HG03439 (cell line): ENCODE results near the gene PNMA5.

Experiments used
- ATAC-seq: cut with Tn5 transposase; IDR thresholded peaks from one replicate; pipeline ENCODE4 v1.9.1; 2021; ENCODE audit warnings: mild to moderate bottlenecking, moderate library complexity; ENCODE audit not compliant: unreplicated experiment

The PNMA5 gene

DNA sequence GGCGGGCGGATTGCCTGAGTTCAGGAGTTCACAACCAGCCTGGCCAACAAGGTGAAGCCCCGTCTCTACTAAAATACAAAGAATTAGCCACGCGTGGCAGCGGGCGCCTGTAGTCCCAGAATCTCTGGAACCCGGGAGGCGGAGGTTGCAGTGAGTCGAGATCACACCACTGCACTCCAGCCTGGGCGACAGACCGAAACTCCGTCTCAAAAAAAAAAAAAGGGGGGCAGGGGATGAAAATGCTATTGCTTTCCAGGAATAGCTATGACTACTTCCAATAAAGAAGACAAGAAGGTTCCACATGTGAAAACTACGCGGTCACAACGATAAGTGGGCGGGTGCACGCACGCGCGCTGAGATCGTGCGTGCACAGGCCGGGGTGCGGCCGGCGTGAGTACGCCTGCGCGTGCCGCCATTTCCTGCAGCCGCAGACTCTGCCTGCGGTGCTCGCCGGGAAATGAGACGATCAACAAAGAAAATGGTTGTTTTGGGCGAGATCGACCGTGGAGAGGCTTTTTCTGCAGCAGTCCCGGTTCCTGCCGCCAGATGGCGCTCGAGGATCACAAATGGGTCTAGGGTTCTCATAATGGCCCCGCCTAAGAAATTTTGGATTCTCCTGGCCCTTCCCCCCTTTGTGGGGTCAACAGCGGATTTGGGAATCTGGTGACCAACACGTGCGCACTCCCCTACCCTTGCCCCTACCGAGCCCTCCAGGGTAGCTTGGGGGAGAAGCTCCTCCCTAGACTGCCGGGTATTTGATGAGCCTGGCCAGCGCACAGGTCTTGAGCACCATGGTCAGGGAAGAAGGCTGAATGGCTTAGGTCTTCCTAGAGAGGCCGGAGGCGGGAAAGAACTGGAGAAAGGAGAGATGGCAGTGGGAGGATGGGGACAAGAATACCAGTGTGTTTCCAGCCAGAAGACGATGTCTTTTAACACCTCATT is 35.1 kb downstream of the PNMA5 start:
- ATAC-seq, result peak; percentile 83

DNA sequence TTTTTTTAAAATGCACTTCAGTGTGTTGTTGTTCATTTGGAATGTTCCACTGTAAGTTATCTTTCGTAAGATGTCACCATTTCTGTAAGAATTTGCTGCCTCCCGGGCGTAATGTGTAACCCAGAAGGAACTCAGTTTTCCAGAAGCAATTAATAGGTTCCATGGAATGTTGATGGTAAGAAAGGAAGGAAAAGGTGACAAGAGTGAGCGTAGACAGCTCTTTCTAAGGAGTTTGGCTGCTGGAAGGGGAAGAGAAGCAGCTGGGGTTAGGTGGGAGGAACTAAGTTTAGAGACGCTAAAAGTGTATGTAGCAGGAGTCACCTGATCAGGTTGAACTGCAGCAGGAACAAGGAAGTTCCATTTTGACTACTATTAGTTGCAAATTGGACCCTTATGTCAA is 35.9 kb downstream of the PNMA5 start:
- no peak for ATAC-seq

DNA sequence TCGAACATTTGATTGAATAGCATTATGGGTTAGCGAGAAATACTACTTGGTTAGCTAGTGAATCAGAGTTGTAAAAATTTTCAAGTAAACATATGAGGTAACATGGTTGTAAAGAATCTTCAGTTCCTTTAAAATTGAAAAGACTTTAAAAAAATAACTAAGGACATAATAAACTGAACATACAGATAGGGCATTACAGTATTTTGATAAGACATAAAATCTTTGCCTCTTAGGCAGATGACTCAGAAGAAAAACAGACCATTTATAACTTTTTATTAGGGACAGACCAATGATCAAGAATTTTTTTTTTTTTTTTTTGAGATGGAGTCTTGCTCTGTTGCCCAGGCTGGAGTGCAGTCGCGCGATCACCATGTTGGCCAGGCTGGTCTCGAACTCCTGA is 43.1 kb downstream of the PNMA5 start:
- ATAC-seq, result no peak

DNA sequence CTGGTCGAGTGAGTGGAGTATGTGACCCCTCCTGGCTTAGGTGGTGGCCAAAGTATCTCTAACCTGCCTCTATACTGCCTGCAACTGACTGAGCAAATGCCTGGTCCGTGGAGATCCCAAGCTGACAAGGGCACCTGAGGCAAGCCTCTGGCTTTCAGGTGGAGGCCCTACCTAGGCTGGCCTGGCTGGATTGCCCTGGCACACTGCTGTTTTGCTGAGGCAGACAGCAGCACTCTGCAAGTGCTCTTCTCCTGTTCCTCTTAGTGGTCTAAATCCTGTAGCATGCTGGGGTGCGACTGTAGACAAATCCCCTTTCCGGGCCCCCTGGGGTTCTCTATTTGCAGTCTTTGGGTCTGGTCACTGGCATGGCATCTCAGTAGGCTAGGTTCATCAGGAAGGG is 44.8 kb downstream of the PNMA5 start:
- no peak for ATAC-seq

DNA sequence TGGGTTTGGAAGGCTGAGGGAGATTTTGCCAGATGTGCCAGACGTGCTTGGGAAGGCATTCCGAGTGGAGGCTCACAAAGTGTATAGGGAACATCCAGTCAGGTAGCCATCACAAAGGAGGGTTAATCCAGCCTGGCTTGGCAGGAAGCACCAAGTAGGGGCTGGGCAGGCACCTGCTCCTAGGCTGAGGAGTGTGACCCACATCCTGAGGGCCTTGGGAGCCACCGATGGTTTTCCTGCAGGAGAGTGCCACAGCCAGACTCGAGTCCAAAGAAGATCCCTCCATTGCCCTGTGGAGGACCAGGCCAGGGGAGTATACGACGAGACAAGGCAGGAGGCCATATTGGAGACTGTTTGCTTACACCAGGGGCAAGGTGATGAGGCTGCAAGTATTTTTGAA is 47.2 kb downstream of the PNMA5 start:
- no peak for ATAC-seq

DNA sequence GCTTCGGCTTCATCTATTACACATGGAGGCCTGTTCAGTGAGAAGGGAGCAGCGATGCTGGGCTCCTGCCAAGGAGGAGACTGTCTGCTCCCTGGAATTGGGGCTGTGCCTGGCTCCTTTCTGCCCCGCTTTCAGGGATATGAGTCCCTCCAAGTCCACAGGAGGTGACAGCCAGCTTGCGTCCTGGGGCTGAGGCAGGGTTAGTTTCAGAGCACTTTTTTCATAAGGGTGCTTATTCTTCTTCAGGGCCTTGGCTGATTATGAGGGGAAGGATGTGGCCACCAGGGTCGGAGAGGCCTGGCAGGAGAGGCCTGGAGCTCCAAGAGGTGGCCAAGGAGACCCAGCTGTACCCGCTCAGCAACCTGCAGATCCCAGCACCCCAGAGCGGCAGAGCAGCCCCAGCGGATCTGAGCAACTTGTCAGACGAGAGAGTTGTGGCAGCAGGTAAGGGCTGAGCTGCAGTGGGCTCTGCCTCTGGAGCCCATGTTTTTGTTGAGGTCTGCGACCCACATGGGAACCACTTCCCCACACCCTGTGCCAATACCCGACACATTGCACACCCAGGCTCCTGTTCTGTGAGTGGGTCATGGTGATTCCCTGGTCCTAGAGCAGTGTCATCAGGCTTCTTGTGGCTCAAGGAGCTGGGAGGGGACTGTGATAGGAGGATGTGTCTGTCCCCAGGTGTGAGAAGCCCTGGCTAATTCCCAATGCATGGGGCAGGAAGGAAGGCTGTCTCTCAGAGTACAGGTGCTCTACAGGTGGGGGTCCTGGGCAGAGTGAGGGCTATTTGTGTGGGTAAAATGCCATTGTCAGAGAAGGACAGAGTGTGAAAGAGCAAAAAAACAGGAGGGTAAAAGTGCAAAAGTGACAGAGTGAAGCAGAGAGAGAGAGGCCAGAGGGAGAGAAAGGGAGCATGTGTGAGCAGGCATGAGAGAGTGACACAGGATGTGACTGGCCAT is 48.6 kb downstream of the PNMA5 start:
- no peak for ATAC-seq

DNA sequence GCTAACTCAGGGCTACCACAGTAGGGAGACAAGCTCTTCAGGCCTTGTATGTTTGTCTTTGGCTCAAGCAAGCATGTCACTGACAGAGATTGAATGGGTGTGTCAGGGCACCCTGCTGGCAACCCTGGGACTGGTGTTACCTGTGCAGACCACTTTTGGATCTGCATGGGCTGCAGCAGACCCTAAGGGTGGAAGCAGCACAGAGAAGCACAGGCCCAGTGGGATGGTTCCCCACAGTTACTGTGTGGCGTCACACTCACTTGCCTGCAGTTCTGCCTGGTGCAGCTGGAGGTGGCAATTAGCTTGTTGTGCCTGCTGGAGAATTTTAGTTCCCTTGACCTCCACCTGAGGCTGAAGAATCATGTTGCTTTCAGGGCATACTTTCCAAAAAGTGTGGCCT is 50.1 kb downstream of the PNMA5 start:
- ATAC-seq, result no peak

DNA sequence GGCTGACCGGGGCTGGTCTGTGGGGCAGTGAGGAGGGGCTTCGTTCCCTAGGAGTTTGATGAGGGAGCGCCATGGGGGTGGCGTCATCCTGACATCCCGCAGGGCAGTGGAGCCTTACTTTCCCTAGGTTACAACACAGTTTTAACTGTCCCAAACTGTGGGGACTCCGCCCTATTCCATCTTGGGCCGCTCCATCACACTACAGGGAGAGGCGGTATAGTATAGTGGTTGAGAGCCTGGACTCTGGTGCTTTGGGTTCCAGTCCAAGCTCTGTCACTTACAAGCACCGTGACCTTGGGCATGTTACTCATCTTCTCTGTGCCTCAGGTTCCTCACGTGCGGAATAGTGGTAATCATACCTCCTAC is 51.9 kb downstream of the PNMA5 start:
- no peak for ATAC-seq

DNA sequence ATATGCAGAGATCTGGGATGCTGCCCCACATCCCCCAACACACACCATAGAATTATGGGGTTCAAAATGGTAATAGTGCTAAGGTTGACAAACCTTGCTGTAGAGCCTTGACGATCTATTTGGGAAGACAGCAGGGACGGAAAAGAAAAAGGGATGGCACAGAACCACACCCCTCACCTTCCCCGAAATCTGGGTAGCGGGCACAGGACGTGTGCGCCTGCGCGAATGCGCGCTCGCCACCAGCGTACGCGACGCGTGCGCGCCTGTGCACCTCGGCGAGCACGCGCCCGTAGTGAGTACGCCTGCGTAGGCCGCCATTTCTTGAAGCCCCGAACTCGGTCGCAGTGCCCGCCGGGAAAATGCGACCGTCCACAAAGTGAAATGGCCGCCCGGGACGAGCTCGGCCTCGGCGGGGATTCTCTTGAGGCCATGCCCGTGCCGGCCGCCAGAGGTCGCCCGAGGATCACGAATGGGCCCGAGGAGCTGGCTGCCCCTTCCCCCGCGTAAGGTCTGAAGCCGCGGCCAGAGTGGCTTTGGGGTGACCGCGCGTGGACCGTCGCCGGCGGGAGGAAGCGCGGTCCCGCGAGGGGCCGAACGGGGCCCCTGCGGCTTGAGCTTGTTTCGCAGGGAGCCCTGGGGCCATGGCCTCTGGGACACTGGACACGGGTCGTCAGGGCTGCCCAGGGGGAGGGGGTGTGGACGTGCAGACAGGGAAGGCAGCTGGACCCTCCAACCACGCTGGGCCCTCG is 52.4 kb downstream of the PNMA5 start:
- peak; percentile 90 for ATAC-seq
